ENCODE results near the gene ZNF268.
"Not testable (repeated sequence)": the region's sequence is repeated elsewhere in the genome, so short reads cannot be mapped to it uniquely, and the experiment has no call there.

The ZNF268 gene

DNA sequence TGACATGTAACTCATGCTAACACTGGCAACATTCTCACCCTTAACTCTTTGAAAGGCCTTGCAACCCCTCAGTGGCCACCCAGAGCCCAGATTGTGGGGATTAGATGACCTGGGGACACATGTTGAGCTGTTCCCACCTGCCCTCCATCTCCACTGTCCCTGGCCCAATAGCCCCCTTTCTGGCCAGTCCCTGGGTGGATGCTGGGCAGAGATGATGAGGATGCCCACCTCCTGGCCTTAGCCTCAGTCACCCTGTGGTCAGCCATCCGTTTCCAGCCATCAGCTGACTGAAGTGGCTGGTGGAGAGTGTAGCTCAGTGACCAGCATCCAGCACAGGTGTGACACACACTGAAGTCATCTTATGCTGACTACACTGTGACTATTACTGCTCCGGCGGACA is 49.7 kb downstream of the ZNF268 start:
- no peak for DNase-seq

DNA sequence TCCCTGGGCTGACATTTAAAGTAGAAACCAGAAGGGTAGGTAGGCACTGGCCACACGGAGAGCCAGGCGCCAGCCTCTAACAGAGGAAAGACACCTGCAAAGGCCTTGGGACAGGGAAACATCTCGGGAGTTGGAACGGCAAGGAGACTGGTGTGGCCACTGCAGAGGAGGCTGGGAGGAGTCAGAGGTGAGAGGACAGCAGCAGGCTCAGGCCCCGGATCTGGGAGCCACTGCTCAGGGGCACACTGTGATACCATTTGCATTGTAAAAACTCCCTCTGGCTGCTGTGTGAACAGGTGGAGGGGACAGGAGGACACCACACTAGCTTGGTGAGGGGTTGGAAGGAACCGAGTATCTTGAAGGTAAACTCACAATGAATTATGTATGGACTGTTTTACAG is 51.7 kb downstream of the ZNF268 start:
- no peak for DNase-seq

DNA sequence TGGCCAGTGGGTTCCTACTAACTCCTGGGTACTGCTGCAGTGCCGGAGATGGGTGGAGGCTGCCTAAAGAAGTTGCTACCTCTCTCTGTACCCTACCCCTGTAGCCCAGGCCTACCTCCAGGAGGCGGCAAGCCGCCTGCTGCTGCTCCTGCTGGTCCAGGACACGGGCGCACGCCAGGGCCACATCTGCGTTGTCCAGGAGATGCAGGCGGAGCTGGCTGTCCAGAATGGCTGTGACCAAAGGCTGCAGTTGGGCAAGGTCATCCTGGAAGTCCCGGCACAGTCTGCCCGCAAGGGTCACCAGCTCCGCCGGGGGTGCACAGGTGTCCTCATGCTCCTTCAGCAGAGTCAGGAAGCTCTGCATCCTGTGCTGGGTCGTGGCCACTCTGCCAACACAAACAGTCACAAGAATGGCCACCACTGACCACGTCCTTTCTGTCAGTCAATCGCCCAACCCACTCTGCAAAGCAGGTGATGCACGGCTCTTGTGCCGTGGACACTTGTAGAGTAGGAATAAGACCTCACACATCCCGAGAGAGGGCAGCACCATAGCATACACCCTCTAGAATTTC is 52.8 kb downstream of the ZNF268 start:
- DNase-seq = no peak

DNA sequence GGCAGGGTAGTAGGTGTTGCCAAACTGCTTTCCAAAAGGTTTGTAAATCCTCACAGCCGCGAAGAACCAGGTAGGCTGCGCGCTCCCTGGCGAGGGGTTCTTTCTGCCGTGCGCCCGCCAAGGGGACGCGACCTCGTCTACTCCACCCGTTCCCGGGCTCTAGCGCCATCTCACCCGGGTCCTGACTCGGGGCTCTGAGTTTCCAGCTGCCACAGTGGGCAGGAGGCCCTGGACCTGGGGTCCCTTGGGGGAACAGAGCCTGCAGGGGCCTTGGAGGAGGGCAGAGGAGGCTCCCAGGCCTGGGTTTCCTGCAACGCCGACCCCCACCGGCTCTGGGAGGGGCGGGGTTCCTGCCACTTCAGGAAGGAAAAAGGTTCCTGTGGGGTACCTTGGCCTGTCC is 53.7 kb downstream of the ZNF268 start:
- DNase-seq = no peak

DNA sequence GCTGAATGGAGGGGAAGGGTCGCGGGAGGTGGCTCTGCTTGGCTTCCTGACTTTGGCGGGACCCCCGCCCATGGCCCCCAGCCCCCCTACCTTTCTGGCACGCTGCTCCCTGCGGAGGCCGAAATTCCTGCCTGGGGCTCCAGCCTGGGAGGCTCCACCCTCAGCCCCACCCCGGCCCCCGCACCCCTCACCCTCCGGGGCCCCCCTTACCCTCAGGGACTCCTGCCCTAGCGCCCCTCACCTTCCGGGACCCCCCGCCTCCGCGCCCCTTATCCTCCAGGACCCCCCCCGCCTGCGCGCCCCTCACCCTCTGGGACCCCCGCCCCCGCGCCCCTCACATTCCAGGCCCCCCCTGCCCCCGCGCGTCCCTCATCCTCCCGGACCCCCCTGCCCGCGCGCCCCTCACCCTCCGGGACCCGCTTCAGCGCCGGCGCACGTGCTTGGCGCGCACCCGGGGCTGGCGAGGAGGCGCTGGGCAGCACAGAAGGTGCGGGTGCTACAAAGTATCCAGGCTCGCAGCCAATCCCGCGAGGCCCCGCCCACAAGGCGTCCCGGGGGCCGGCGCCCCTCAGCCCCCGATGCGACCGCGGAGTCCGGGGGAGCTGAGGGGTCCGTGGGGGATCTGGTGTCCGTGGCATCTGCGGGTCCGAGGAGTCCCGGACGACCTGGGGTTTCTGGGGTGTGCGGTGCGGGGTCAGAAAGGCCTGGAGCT is 54.3 kb downstream of the ZNF268 start, which contains the start of gene ANHX:
TSS of gene ANHX (minus strand) at position 477 of the 712 bp plus-strand sequence. CDS start 1,521 bp downstream, outside the sequence.
- DNase-seq = no peak

DNA sequence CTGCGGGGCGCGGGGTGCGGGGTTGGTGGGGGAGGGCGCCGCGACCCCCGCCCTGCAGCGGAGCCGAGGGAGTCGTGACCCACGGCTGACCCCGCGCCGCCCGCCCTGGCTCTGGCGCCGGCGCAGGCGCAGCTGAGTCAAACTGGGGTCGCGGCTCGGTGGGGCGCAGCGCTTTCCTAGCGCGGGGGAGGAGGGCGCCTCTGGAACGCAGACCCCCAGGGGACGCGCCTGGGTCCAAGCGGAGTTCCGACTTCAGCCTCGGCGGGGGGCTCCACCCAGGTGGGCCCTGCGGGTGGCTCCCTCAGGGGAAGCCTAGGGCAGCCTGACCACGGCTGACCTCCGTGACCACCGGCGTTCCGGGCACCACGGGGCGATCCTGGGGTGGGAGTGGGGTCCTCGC is 54.8 kb downstream of the ZNF268 start:
- no peak for DNase-seq

DNA sequence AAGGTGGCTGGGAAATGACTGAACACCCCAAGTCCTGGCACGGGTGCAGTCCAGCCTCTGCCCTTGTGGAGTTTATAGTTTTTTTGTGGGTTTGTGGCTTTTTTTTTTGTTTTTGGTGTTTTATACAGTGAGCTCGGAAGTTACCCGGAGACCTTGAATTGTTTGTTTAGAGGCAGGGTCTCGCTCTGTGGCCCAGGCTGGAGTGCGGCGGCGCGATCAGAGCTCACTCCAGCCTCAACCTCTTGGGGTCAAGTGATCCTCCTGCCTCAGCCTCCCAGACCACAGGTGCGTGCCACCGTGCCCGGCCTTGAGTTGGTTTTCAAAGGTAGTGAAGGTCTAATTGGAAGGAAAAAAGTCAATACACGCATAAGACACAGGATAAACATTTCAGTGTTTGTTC is 55.3 kb downstream of the ZNF268 start:
- no peak for DNase-seq

DNA sequence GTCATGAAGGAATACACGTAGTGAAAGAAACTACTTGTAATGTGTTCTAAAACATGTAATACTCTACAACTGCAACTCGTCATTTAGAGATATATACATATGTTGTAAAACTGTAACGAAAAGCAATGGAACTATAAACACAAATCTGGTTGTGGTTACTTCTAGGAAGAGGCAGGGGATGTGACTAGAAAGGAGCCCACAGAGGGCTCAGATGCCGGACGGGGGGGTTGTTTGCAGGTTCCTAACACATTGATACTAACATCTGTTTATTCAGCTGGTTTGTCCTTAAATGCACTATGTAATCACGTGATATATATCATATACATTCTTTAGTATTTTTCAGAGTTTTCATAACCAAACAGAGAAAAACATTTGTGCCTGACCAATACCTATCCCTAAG is 70.4 kb downstream of the ZNF268 start:
- DNase-seq = no peak

DNA sequence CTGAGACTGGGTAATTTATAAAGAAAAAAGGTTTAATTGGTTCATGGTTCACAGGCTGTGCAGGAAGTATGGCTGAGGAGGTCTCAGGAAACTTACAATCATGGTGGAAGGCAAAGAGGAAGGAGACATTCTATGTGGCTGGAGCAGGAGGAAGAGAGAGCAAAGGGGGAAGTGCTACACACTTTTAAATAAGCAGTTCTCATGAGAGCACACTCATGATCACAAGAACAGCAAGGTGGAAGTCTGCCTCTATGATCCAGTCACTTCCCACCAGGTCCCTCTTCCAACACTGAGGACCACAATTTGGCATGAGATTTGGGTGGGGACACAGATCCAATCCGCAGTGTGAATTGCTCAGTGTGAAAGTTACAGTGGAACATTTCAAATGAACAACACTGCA is 74.5 kb downstream of the ZNF268 start:
- not testable (repeated sequence) for DNase-seq

DNA sequence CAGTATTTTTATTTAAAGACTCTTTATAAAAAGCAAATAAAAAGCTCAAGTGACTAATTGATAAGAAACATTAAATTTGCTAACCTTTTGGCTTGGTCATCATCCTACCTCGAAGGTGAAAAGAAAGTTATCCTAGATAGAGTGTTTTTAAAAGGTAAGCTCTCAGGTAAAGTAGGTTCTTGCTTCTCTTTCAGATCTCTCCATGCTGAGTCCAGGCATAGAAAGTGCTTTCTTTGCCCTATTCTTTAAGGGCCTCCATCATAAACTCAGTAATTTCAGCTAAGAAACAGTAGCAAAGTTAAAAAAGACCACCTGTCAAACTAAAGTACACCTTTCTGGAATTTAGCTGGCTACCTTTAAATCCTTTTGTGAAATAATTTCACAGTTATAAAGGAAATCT is 75.0 kb downstream of the ZNF268 start:
- no peak for DNase-seq

DNA sequence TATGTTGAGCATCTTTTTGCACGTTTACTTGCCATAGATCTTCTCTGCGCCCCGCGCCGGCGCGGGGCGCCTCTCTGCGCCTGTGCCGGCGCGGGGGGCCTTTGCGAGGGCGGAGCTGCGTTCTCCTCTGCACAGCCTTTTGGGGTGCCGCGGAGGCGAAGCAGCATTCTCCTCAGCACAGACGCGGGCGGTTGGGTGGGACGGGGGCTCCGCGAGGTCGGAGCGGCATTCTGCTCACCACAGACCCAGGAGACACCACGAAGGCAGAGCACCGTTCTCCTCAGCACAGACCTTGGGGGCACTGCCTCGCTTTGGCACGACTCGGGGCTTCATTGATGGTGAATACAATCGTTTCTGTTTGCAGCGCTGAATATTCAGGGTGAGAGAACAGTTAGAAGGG is 82.9 kb downstream of the ZNF268 start:
- DNase-seq = no peak

Measured in NCI-H446 (cell line).